HG03280 (cell line): Measurements from ENCODE around the gene ADAMTSL3.
"Not testable (repeated sequence)": the region's sequence is repeated elsewhere in the genome, so short reads cannot be mapped to it uniquely, and the experiment has no call there.

Source experiments
- ATAC-seq: cut with Tn5 transposase; IDR thresholded peaks from one replicate; pipeline ENCODE4 v1.9.1; 2021; ENCODE audit warnings: mild to moderate bottlenecking, moderate library complexity; ENCODE audit not compliant: unreplicated experiment

The ADAMTSL3 gene

DNA sequence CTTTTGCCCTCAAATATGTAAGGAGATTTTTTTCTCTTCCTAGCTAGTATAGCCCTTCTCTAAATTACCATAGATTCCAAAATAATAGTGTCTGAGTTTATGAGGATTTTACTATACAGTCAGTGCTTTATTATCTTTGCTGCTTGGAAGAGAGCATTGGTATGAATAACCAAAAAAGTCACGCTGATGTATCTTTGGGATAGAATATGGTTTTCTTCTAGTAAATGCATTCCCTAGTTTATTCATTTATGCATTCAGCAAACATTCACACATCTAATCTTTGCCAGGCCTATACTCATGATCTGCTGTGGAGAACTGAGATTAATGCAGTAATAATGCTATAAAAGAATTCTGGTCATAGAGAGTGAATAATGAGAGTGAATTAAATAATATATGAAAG is 356.3 kb downstream of the ADAMTSL3 start:
- ATAC-seq, result no peak

DNA sequence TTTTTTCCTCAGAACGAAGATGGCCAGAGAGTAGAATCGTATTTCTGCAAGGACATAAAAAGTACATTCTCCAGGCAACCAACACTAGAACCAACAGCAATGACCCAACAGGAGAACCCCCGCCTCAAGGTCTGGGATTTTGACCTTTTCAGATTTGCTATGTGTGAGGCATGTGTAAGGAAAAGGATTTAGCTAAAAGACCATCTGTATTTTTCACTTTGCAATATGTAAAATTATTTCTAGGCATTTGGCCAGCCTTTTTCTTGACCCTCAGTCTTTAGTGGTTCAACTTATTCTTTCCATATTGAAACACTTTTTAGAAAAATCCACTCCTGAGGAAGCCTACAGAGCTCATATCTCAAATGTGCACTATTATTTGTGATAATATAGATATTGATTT is 362.4 kb downstream of the ADAMTSL3 start:
- no peak for ATAC-seq

GRCh38 chr15:84022516-84022915 is 368.6 kb downstream of the ADAMTSL3 start:
- no peak for ATAC-seq

- no peak for ATAC-seq
These were observed 369.7 kb downstream of the ADAMTSL3 start for GRCh38 chr15:84023636-84024035.

DNA sequence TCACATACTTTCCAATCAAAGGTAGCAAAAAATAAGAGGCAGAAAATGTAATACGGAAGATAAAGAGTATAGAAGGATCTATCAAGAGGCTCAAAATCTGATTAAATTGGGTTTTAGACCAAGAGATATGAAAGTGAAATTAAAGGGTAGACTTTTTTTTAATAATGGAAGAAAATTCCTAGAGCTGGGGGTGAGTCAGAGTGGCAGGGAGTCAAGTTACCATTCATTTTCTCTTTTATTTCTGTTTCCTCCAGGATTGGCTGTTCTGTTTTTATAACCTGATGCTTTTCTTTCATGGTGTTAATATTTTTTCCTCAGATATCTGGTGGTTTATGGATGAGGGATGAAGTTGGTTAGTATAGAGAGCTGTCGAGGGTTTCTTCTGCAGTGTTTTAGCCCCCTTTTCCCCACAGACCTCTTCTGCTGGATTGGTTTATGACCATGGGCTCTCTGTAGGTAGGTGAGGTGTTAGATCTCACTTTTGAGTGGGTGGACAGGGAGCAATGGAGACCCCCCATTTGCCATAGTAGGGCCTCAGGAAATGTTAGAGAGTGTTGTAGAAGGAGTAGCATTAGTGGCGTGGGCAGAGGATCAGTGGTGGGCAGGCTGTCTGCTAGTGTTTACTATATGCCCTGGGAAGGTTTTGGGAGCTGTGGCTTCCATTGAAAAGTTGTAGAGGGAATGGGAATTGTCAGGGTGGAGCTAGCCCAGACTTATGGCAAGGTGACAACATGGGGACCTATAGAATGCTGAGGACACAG is 380.1 kb downstream of the ADAMTSL3 start:
- no peak for ATAC-seq

- no peak for ATAC-seq
These were observed 380.9 kb downstream of the ADAMTSL3 start for GRCh38 chr15:84034578-84035398.

DNA sequence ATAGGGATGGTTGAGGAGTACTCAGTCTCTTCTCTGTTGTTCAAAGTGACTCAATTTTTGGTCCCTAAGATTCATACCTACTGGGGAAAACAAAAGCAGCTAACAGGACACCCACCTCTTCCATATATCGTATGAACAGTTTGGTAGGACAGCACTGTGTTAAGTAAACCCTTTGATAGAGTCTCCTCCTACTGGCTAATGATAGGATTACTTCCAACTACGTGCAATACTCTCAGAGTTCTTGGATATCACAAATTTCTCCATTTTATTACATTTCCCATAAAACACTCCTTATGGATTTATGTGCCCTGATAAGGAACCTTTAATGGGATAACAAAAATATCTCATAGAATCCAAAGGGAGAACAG is 381.5 kb downstream of the ADAMTSL3 start:
- ATAC-seq, result no peak

DNA sequence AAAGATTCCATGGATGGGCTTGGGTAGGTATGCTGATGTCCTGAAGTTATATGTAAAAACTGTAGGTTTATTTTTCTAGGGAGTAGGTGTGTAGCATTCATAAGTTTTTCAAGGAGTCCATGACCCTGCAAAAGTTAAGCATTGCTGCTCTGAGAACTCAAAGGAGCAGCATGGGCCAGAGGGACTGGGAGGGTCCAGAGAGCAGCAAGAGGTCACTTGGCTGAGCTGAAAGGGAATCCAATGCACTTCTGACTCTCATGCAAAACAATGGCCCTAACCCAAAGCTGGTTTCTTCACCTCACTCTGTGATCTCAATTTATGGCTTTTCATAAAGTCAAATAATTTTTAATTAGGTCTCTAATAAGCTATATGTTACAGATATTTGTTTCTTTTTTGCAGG is 383.4 kb downstream of the ADAMTSL3 start:
- no peak for ATAC-seq

DNA sequence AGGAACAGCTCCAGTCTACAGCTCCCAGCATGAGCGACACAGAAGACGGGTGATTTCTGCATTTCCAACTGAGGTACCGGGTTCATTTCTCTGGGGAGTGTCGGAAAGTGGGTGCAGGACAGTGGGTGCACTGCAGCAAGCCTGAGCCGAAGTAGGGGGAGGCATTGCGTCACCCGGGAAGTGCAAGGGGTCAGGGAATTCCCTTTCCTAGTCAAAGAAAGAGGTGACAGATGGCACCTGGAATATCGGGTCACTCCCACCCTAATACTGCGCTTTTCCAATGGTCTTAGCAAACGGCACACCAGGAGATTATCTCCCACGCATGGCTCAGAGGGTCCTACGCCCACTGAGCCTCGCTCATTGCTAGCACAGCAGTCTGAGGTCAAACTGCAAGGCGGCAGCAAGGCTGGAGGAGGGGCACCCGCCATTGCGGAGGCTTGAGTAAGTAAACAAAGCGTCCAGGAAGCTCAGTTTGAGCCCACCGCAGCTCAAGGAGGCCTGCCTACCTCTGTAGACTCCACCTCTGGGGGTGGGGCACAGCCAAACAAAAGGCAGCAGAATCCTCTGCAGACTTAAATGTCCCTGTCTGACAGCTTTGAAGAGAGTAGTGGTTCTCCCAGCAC is 388.6 kb downstream of the ADAMTSL3 start:
- ATAC-seq, result not testable (repeated sequence)

GRCh38 chr15:84046064-84046637 is 392.2 kb downstream of the ADAMTSL3 start:
- no peak for ATAC-seq

GRCh38 chr15:84049480-84049879 is 395.6 kb downstream of the ADAMTSL3 start:
- not testable (repeated sequence) for ATAC-seq

DNA sequence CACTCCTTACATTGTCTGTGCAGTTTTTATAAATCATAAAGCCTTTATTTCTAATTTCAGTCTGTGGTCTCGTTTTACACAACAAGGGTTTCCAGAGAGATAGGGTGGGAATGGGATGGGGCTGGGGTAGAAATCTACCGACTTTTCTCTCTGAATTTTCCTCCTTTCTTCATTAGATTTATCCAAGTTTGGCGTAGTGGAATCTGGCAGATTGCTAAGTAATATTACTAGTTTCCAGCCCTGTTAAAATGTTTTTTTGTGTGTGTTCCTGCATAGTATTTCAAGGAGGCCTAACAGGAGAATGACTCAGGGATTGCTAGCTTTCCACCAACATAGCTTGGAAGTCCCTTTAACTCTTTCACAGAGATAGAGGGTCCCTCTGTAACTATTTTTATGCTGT is 396.2 kb downstream of the ADAMTSL3 start:
- ATAC-seq, result no peak

- not testable (repeated sequence) for ATAC-seq
These were observed 397.2 kb downstream of the ADAMTSL3 start for GRCh38 chr15:84051146-84051545.

- ATAC-seq, result not testable (repeated sequence)
These were observed 400.6 kb downstream of the ADAMTSL3 start for GRCh38 chr15:84054544-84054943.

GRCh38 chr15:84057714-84058331 is 403.9 kb downstream of the ADAMTSL3 start:
- ATAC-seq, result no peak

DNA sequence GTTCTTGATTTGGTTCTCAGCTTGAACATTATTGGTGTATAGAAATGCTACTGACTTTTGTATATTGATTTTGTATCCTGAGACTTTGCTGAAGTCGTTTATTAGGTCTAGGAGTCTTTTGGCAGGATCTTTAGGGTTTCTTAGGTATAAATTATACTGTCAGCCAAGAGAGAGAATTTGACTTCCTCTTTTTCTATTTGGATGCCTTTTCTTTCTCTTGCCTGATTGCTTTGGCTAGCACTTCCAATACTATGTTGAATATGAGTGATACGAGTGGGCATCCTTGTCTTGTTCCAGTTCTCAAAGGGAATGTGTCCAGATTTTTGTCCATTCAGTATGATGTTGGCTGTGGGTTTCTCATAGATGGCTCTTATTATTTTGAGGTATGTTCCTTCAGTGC is 409.8 kb downstream of the ADAMTSL3 start:
- not testable (repeated sequence) for ATAC-seq

DNA sequence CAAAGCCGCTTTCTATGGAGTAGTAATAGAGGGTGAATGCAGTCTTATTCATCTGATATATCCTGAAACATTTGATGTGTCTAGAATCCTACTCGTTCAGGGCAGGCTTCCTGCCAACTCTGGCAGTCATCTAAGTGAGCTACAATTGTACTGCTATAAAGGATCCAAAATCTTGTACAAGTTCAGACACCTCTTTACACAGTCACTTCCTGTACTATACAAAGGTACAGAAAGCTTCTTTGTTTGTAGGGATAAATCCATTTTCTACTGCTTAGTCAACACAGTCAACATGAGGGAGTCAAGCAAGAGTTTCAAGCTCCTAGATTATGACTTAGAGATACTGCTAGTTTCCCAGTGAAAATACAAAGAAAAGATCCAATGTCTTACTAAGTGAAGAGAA is 414.8 kb downstream of the ADAMTSL3 start:
- not testable (repeated sequence) for ATAC-seq

DNA sequence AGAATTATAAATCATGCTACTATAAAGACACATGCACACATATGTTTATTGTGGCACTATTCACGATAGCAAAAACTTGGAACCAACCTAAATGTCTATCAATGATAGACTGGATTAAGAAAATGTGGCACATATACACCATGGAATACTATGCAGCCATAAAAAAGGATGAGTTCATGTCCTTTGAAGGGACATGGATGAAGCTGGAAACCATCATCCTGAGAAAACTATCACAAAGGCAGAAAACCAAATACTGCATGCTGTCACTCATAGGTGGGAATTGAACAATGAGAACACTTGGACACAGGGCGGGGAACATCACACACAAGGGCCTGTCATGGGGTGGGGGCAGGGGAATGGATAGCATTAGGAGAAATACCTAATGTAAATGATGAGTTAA is 424.1 kb downstream of the ADAMTSL3 start:
- not testable (repeated sequence) for ATAC-seq

- not testable (repeated sequence) for ATAC-seq
These were observed 425.5 kb downstream of the ADAMTSL3 start for GRCh38 chr15:84079325-84079884.
